PC-3 (cell line): ENCODE results near the gene AGBL3. TPM values are rescaled to one million over a fixed set of nuclear protein-coding genes. Genes with fewer than 3 reads are reported as not detected.

Experiments used
- ATAC-seq: fragments of 200-7000 bp; cut with Tn5 transposase; 2 replicates; pipeline ENCODE4 v1.9.1; 2020; ENCODE audit warnings: mild to moderate bottlenecking, moderate library complexity
- BruUV-seq: library from RNA; stranded (reverse); fragments of 400-500 nt; replicated peaks from 2 replicates; lab custom pipeline; 2021; lab: Mats Ljungman, UMichigan
- CTCF ChIA-PET: fragments of 300-600 bp; sonication (Branson Sonifier 250); formaldehyde crosslinking; loops from one replicate; lab custom pipeline; 2022; ENCODE audit warnings: antibody characterized with exemption; lab: Charles Lee
- POLR2A ChIA-PET: fragments of 300-600 bp; sonication (Branson Sonifier 250); formaldehyde crosslinking; loops from one replicate; lab custom pipeline; 2022; ENCODE audit warnings: antibody characterized with exemption; ENCODE audit not compliant: unreplicated experiment; lab: Charles Lee
- DNase-seq: peaks from one replicate; pipeline ENCODE4 v3.0.0-alpha.2; 2015
- H2AFZ ChIP-seq: fragments of 300-600 bp; sonication (generic); 2 replicates; pipeline ENCODE4 v1.6.0; 2016; ENCODE audit warnings: antibody characterized with exemption, low read length
- H3F3A ChIP-seq: fragments of 300-600 bp; sonication (generic); one replicate; pipeline ENCODE4 v1.6.0; 2017; ENCODE audit warnings: antibody characterized with exemption, low read length, control low read depth, mild to moderate bottlenecking; ENCODE audit not compliant: unreplicated experiment
- H3K27ac ChIP-seq: fragments of 300-600 bp; sonication (generic); 2 replicates; pipeline ENCODE4 v1.5.1; 2016; ENCODE audit warnings: mild to moderate bottlenecking, low read length
- H3K27me3 ChIP-seq: fragments of 300-600 bp; sonication (generic); 2 replicates; pipeline ENCODE4 v1.6.1; 2016; ENCODE audit warnings: low read length, mixed read lengths
- H3K36me3 ChIP-seq: fragments of 300-600 bp; sonication (generic); 2 replicates; pipeline ENCODE4 v1.6.1; 2016; ENCODE audit warnings: low read depth, mixed run types, low read length, mixed read lengths
- H3K4me1 ChIP-seq: fragments of 300-600 bp; sonication (generic); 2 replicates; pipeline ENCODE4 v1.5.1; 2016; ENCODE audit warnings: low read length; ENCODE audit not compliant: insufficient read depth
- H3K4me2 ChIP-seq: fragments of 300-600 bp; sonication (generic); 2 replicates; pipeline ENCODE4 v1.6.0; 2016; ENCODE audit warnings: low read length
- H3K4me3 ChIP-seq: fragments of 300-600 bp; sonication (generic); 2 replicates; pipeline ENCODE4 v1.5.1; 2016; ENCODE audit warnings: mild to moderate bottlenecking, low read length, mixed read lengths
- H3K79me2 ChIP-seq: fragments of 300-600 bp; sonication (generic); 2 replicates; pipeline ENCODE4 v1.6.1; 2017; ENCODE audit warnings: low read length, mixed read lengths
- H3K9ac ChIP-seq: fragments of 300-600 bp; sonication (generic); 2 replicates; pipeline ENCODE4 v1.6.0; 2016; ENCODE audit warnings: mild to moderate bottlenecking, low read length
- H3K9me2 ChIP-seq: fragments of 300-600 bp; sonication (generic); replicated peaks from 2 replicates; pipeline ENCODE4 v1.6.1; 2016; ENCODE audit warnings: mixed run types, low read length, mixed read lengths
- H3K9me3 ChIP-seq: fragments of 300-600 bp; sonication (generic); 2 replicates; pipeline ENCODE4 v1.6.1; 2016; ENCODE audit warnings: low read length, mixed read lengths
- H4K20me1 ChIP-seq: fragments of 300-600 bp; sonication (generic); 2 replicates; pipeline ENCODE4 v1.6.1; 2016; ENCODE audit warnings: low read length, mixed read lengths
- CTCF ChIP-seq: fragments of 300-600 bp; sonication (generic); conservative IDR thresholded peaks from 2 replicates; pipeline ENCODE4 v1.5.1; 2017; ENCODE audit warnings: antibody characterized with exemption, low read depth, mild to moderate bottlenecking, low read length
- EZH2 ChIP-seq: fragments of 300-600 bp; sonication (generic); IDR thresholded peaks from one replicate; pipeline ENCODE4 v1.6.1; 2017; ENCODE audit warnings: antibody characterized with exemption, mild to moderate bottlenecking, low read length; ENCODE audit not compliant: unreplicated experiment
- EZH2phosphoT487 ChIP-seq: fragments of 300-600 bp; sonication (generic); IDR thresholded peaks from 2 replicates; pipeline ENCODE4 v1.6.1; 2018; ENCODE audit warnings: mild to moderate bottlenecking, antibody characterized with exemption, low read length, borderline replicate concordance
- intact Hi-C: fragments of 100-400 bp; cut with micrococcal nuclease; formaldehyde crosslinking; loops from 2 replicates; pipeline ENCODE4 v1.9.0; 2023
- total RNA-seq: library from RNA; depleted of rRNA; stranded (reverse); fragments of >200 nt; gene quantifications from 2 replicates; pipeline ENCODE4 v1.2.3, GENCODE V29; 2014

The AGBL3 gene
- total RNA-seq, 1 experiment from 2014 or later: 2.5 TPM

- Histone ChIP-seq H3K27ac (no peak overlapping the region), H3K4me1 (peaks cover 13% of the 10 kb centered on the region), H3K4me2 (no peak overlapping the region), H3K9me2 (no peaks in the 10 kb centered on the region), H3K27me3 (no peaks in the 10 kb centered on the region), H3K36me3 (peaks cover 38% of the 10 kb centered on the region), H3K79me2 (peaks cover 27% of the 10 kb centered on the region), H3K9ac (no peak overlapping the region), H4K20me1 (no peaks in the 10 kb centered on the region), H3F3A (no peaks in the 10 kb centered on the region), H3K9me3 (no peaks in the 10 kb centered on the region), H2AFZ (no peak overlapping the region), H3K4me3 (no peak overlapping the region)
- TF ChIP-seq CTCF (no peak), EZH2 (no peak), EZH2phosphoT487 (no peak)
- CTCF ChIA-PET: interaction anchor here (0.6 kb wide), 1 partner anchor 179 kb away, joined by 3 read pairs; the partner anchor contains the start of gene AGBL3
- no TSS peak for BruUV-seq
- DNase-seq: no peak
- POLR2A ChIA-PET: no interaction called here
- intact Hi-C loops: no loop called here
- no peak for ATAC-seq
Measured at GRCh38 chr7:135165862-135166261, 179.6 kb downstream of the AGBL3 start.

- Histone ChIP-seq H3K4me1 (peaks cover 13% of the 10 kb centered on the region), H3K9me3 (no peaks in the 10 kb centered on the region), H3K9me2 (no peaks in the 10 kb centered on the region), H3F3A (no peaks in the 10 kb centered on the region), H3K36me3 (peaks cover 38% of the 10 kb centered on the region), H3K79me2 (peaks cover 27% of the 10 kb centered on the region), H3K27me3 (no peaks in the 10 kb centered on the region), H3K4me2 (no peak overlapping the region), H3K27ac (no peak overlapping the region), H3K4me3 (no peak overlapping the region), H3K9ac (no peak overlapping the region), H2AFZ (no peak overlapping the region), H4K20me1 (no peaks in the 10 kb centered on the region)
- ChIA-PET CTCF (no interaction called here), POLR2A (no interaction called here)
- DNase-seq: no peak
- BruUV-seq: no TSS peak
- intact Hi-C loops: no loop called here
- ATAC-seq: no peak
- no peak for TF ChIP-seq EZH2phosphoT487
- TF ChIP-seq CTCF: no peak
- TF ChIP-seq EZH2: no peak
Measured at GRCh38 chr7:135166338-135166990, 180.2 kb downstream of the AGBL3 start.

GRCh38 chr7:135167365-135167917 is 181.1 kb downstream of the AGBL3 start:
- intact Hi-C loops: no loop called here
- H3K27ac ChIP-seq: no peak overlapping the region

More at GRCh38 chr7:135167365-135167917, 181.1 kb downstream of the AGBL3 start:
- Histone ChIP-seq H3K4me1 (peaks cover 13% of the 10 kb centered on the region), H2AFZ (no peak overlapping the region), H3K79me2 (peaks cover 27% of the 10 kb centered on the region), H3K4me2 (no peak overlapping the region), H4K20me1 (no peaks in the 10 kb centered on the region), H3K9me2 (no peaks in the 10 kb centered on the region), H3K9me3 (no peaks in the 10 kb centered on the region), H3K36me3 (peaks cover 38% of the 10 kb centered on the region), H3F3A (no peaks in the 10 kb centered on the region), H3K27me3 (no peaks in the 10 kb centered on the region), H3K9ac (no peak overlapping the region), H3K4me3 (no peak overlapping the region)
- TF ChIP-seq EZH2: no peak
- no peak for TF ChIP-seq EZH2phosphoT487
- BruUV-seq: no TSS peak
- DNase-seq (no peak), ATAC-seq (no peak)
- POLR2A ChIA-PET: no interaction called here
- CTCF ChIA-PET: no interaction called here
